K562 (cell line): Measurements from ENCODE around the gene PCCA. TPM values are rescaled to one million over a fixed set of nuclear protein-coding genes. Genes with fewer than 3 reads are reported as not detected.

Source experiments
- ATAC-seq: fragments of 200-7000 bp; cut with Tn5 transposase; 3 replicates; pipeline ENCODE4 v1.9.1; 2020; ENCODE audit warnings: moderate library complexity
- BruUV-seq: library from RNA; stranded (reverse); fragments of 400-500 nt; replicated peaks from 2 replicates; lab custom pipeline; 2021; lab: Mats Ljungman, UMichigan
- CTCF ChIA-PET: fragments of 300-600 bp; formaldehyde crosslinking; extraction: SDS; loops from one replicate; lab custom pipeline; 2021; ENCODE audit warnings: low intra/inter-chr PET ratio; lab: Yijun Ruan, JAX
- POLR2A ChIA-PET: fragments of 300-600, 350-650 bp; sonication (Branson Sonifier 250); formaldehyde crosslinking; extraction: SDS; loops from one replicate; lab custom pipeline; 2021; ENCODE audit warnings: antibody characterized with exemption, inconsistent platforms; lab: Yijun Ruan, JAX
- DNase-seq, 4 experiments: peaks; one replicate each; pipeline versions ENCODE4 v3.0.0 to v3.0.0-alpha.2; 2011 to 2018; ENCODE audit warnings: low spot score in 3 of 4, mixed read lengths in 3 of 4; ENCODE audit errors: extremely low read depth in 1 of 4
- FAIRE-seq: peaks from 2 replicates; lab custom pipeline; 2011; peaks lifted over from hg19 to GRCh38; lab: Jason Lieb, UNC
- H2AFZ ChIP-seq: 2 replicates; pipeline ENCODE4 v1.6.0; 2011; ENCODE audit warnings: low read depth, low read length, control low read depth, inconsistent platforms
- H3K27ac ChIP-seq: fragments of 200-600 bp; 3 replicates; pipeline ENCODE4 v1.8.0; 2011; ENCODE audit warnings: low read depth, mild to moderate bottlenecking, control low read depth, inconsistent platforms, low read length, moderate library complexity, mixed read lengths; ENCODE audit errors: extremely low read depth
- H3K27me3 ChIP-seq, 2 experiments: fragments of 300-600 bp in 1 of 2; 2 replicates in 1 of 2; 3 replicates in 1 of 2; pipeline versions ENCODE4 v1.6.0 to v1.8.0; 2011; ENCODE audit warnings: inconsistent platforms in 2 of 2, low read length in 2 of 2, mild to moderate bottlenecking in 1 of 2, mixed read lengths in 1 of 2, moderate library complexity in 1 of 2; ENCODE audit not compliant: control insufficient read depth in 2 of 2, insufficient read depth in 2 of 2
- H3K36me3 ChIP-seq: fragments of 300-600 bp; 3 replicates; pipeline ENCODE4 v1.8.0; 2011; ENCODE audit warnings: mild to moderate bottlenecking, low read length, inconsistent platforms; ENCODE audit not compliant: control insufficient read depth, insufficient read depth
- H3K4me1 ChIP-seq, 2 experiments: fragments of 200-600 bp in 1 of 2; replicated peaks in 1 of 2; 2 replicates in 1 of 2; 3 replicates in 1 of 2; pipeline versions ENCODE4 v1.5.1 to v1.8.0; 2011; ENCODE audit warnings: inconsistent platforms in 2 of 2, low read length in 2 of 2, mild to moderate bottlenecking in 1 of 2, mixed read lengths in 1 of 2, moderate library complexity in 1 of 2; ENCODE audit not compliant: control insufficient read depth in 2 of 2, insufficient read depth in 2 of 2
- H3K4me2 ChIP-seq: 2 replicates; pipeline ENCODE4 v1.6.1; 2011; ENCODE audit warnings: low read length, control low read depth, inconsistent platforms, mixed read lengths; ENCODE audit not compliant: insufficient read depth
- H3K4me3 ChIP-seq: fragments of 200-600 bp; sonication (generic), shearing (Covaris generic); 2 replicates; pipeline ENCODE4 v1.5.1; 2016; ENCODE audit warnings: control low read depth, inconsistent platforms
- H3K79me2 ChIP-seq: fragments of 200-600 bp; 3 replicates; pipeline ENCODE4 v1.8.0; 2011; ENCODE audit warnings: low read length, inconsistent platforms; ENCODE audit not compliant: control insufficient read depth, insufficient read depth
- H3K9ac ChIP-seq, 2 experiments: 2 replicates each; pipeline versions ENCODE4 v1.6.0 to v1.6.1; 2011; ENCODE audit warnings: low read depth in 2 of 2, low read length in 2 of 2, control low read depth in 1 of 2, inconsistent platforms in 1 of 2, mild to moderate bottlenecking in 1 of 2, mixed read lengths in 1 of 2; ENCODE audit not compliant: insufficient read depth in 1 of 2
- H3K9me1 ChIP-seq: one replicate; pipeline ENCODE4 v1.6.0; 2011; ENCODE audit warnings: inconsistent platforms, mild to moderate bottlenecking, low read length, moderate library complexity; ENCODE audit not compliant: control insufficient read depth, insufficient read depth
- H3K9me3 ChIP-seq: replicated peaks from 2 replicates; pipeline ENCODE4 v1.5.1; 2011; ENCODE audit warnings: low read depth, low read length, inconsistent platforms; ENCODE audit not compliant: control insufficient read depth, insufficient read depth
- H4K20me1 ChIP-seq: replicated peaks from 2 replicates; pipeline ENCODE4 v1.6.1; 2011; ENCODE audit warnings: low read length, inconsistent platforms, mixed read lengths; ENCODE audit not compliant: control insufficient read depth, insufficient read depth
- BCOR ChIP-seq: fragments of 450-650 bp; IDR thresholded peaks from 2 replicates; pipeline ENCODE4 v1.6.1; 2016
- DIDO1 ChIP-seq: fragments of 450-650 bp; IDR thresholded peaks from 2 replicates; pipeline ENCODE4 v1.6.1; 2016; ENCODE audit warnings: low read depth, missing biosample characterization, missing genetic modification characterization
- MEF2D ChIP-seq: conservative IDR thresholded peaks from 2 replicates; pipeline ENCODE4 v1.6.1; 2016; ENCODE audit warnings: low read depth, missing genetic modification characterization, missing compliant biosample characterization
- SMARCA5 ChIP-seq: fragments of 450-650 bp; IDR thresholded peaks from 2 replicates; pipeline ENCODE4 v1.6.1; 2016
- SP2 ChIP-seq: IDR thresholded peaks from 2 replicates; pipeline ENCODE4 v1.6.1; 2011; ENCODE audit warnings: mild to moderate bottlenecking, low read depth, low read length, moderate library complexity; ENCODE audit not compliant: poor library complexity, severe bottlenecking; ENCODE audit errors: extremely low read depth
- ZBTB40 ChIP-seq, 2 experiments: fragments of 450-650 bp in 1 of 2; sonication (generic) in 1 of 2; formaldehyde crosslinking in 1 of 2; IDR thresholded peaks; 2 replicates each; pipeline versions ENCODE4 v1.7.1 to v1.9.0; 2016 to 2022; ENCODE audit warnings: inconsistent platforms in 1 of 2, mild to moderate bottlenecking in 1 of 2, missing genetic modification reagents in 1 of 2
- WGBS: fragments of 100-300 bp; shearing (Covaris generic); methylation state at CpG from one replicate; pipeline ENCODE4 v1.1.6; 2016; ENCODE audit warnings: low coverage, mixed read lengths; ENCODE audit not compliant: insufficient coverage; ENCODE audit errors: missing lambda C conversion rate; 5-methylcytosine and 5-hydroxymethylcytosine counted together
- in situ Hi-C: fragments of 300-500 bp; cut with MboI; formaldehyde crosslinking; loops from 4 replicates; pipeline ENCODE4 v1.15.0; 2018; ENCODE audit warnings: inconsistent platforms, mixed read lengths
- intact Hi-C: fragments of 100-400 bp; cut with micrococcal nuclease; formaldehyde crosslinking; loops from 2 replicates; pipeline ENCODE4 v1.14.2; 2022
- polyA plus RNA-seq, 8 experiments: library from polyadenylated mRNA; depleted of rRNA in 4 of 8; stranded (reverse) in 5 of 8; unstranded in 3 of 8; fragments of >200 nt; fragmentation: Nextera tagmentation in 2 of 8; fragmentation: Illumina TruSeq in 1 of 8; extraction: Ambion mirVana in 2 of 8; extraction: Trizol in 1 of 8; gene quantifications; 2 replicates each; pipeline versions ENCODE4 v1.2.1 to v1.2.3, GENCODE V29; 2011 to 2014; ENCODE audit warnings: inconsistent platforms in 1 of 8, missing spikeins in 1 of 8
- total RNA-seq, 7 experiments: library from RNA; depleted of rRNA in 6 of 7; stranded (reverse); fragments of >200 nt in 6 of 7; fragmentation: Illumina TruSeq in 2 of 7; extraction: Trizol in 2 of 7; gene quantifications; 2 replicates each; pipeline versions ENCODE4 v1.2.1 to v1.2.3, GENCODE V29; 2011 to 2021; ENCODE audit warnings: low replicate concordance in 1 of 7

The PCCA gene
- total and polyA plus RNA-seq, 9 of the 15 experiments (the other 6 are each of a cell fraction or from before 2014, with no cell fraction given): 5.2 to 14.1 (median 9.7) TPM

GRCh38 chr13:100158569-100158968 is 69.7 kb downstream of the PCCA start:
- no peaks in the 10 kb centered on the region for H4K20me1 ChIP-seq
- TF ChIP-seq SMARCA5 (no peak), ZBTB40 (IDR thresholded peaks at IDR 0.05) (peak; percentile 73), ZBTB40 (CRISPR knock-in tag; IDR thresholded peaks at IDR 0.05) (peak; percentile 71; the same call in 1 of the 2 replicates), MEF2D (tag) (no peak), BCOR (no peak), DIDO1 (tag) (no peak), SP2 (no peak)
- no peak for DNase-seq
- no peaks in the 10 kb centered on the region for H3K9me3 ChIP-seq
- in situ Hi-C loops: no loop called here
- WGBS: 35% methylated on average over 2 of the region's 2 CpGs
- H2AFZ ChIP-seq: no peak overlapping the region
- FAIRE-seq: no peak
- H3K4me2 ChIP-seq: no peak overlapping the region
- no peaks in the 10 kb centered on the region for H3K27me3 ChIP-seq
- no peak overlapping the region for H3K4me3 ChIP-seq
- H3K27ac ChIP-seq: no peak overlapping the region
- intact Hi-C loops: no loop called here
- POLR2A ChIA-PET: no interaction called here
- H3K9ac ChIP-seq: no peak overlapping the region
- no peak for ATAC-seq
- no peaks in the 10 kb centered on the region for H3K9me1 ChIP-seq
- BruUV-seq: no TSS peak
- 0 out of 3 replicates have a peak, but pooled peaks cover 2% of the 10 kb centered on the region for H3K36me3 ChIP-seq
- CTCF ChIA-PET: no interaction called here
- H3K79me2 ChIP-seq: no peaks in the 10 kb centered on the region
- H3K4me1 ChIP-seq: no peaks in the 10 kb centered on the region; a peak in 1 of 5 replicates
